K562 (cell line): ENCODE results near the gene NYNRIN. TPM values are rescaled to one million over a fixed set of nuclear protein-coding genes. Genes with fewer than 3 reads are reported as not detected.

Experiments used
- ATAC-seq: fragments of 200-7000 bp; cut with Tn5 transposase; 3 replicates; pipeline ENCODE4 v1.9.1; 2020; ENCODE audit warnings: moderate library complexity
- BruUV-seq: library from RNA; stranded (reverse); fragments of 400-500 nt; replicated peaks from 2 replicates; lab custom pipeline; 2021; lab: Mats Ljungman, UMichigan
- CTCF ChIA-PET: fragments of 300-600 bp; formaldehyde crosslinking; extraction: SDS; loops from one replicate; lab custom pipeline; 2021; ENCODE audit warnings: low intra/inter-chr PET ratio; lab: Yijun Ruan, JAX
- POLR2A ChIA-PET: fragments of 300-600, 350-650 bp; sonication (Branson Sonifier 250); formaldehyde crosslinking; extraction: SDS; loops from one replicate; lab custom pipeline; 2021; ENCODE audit warnings: antibody characterized with exemption, inconsistent platforms; lab: Yijun Ruan, JAX
- DNase-seq, 4 experiments: peaks; one replicate each; pipeline versions ENCODE4 v3.0.0 to v3.0.0-alpha.2; 2011 to 2018; ENCODE audit warnings: low spot score in 3 of 4, mixed read lengths in 3 of 4; ENCODE audit errors: extremely low read depth in 1 of 4
- FAIRE-seq: peaks from 2 replicates; lab custom pipeline; 2011; peaks lifted over from hg19 to GRCh38; lab: Jason Lieb, UNC
- H2AFZ ChIP-seq: 2 replicates; pipeline ENCODE4 v1.6.0; 2011; ENCODE audit warnings: low read depth, low read length, control low read depth, inconsistent platforms
- H3K27ac ChIP-seq: fragments of 200-600 bp; 3 replicates; pipeline ENCODE4 v1.8.0; 2011; ENCODE audit warnings: low read depth, mild to moderate bottlenecking, control low read depth, inconsistent platforms, low read length, moderate library complexity, mixed read lengths; ENCODE audit errors: extremely low read depth
- H3K27me3 ChIP-seq, 2 experiments: fragments of 300-600 bp in 1 of 2; 2 replicates in 1 of 2; 3 replicates in 1 of 2; pipeline versions ENCODE4 v1.6.0 to v1.8.0; 2011; ENCODE audit warnings: inconsistent platforms in 2 of 2, low read length in 2 of 2, mild to moderate bottlenecking in 1 of 2, mixed read lengths in 1 of 2, moderate library complexity in 1 of 2; ENCODE audit not compliant: control insufficient read depth in 2 of 2, insufficient read depth in 2 of 2
- H3K36me3 ChIP-seq: fragments of 300-600 bp; 3 replicates; pipeline ENCODE4 v1.8.0; 2011; ENCODE audit warnings: mild to moderate bottlenecking, low read length, inconsistent platforms; ENCODE audit not compliant: control insufficient read depth, insufficient read depth
- H3K4me1 ChIP-seq, 2 experiments: fragments of 200-600 bp in 1 of 2; replicated peaks in 1 of 2; 2 replicates in 1 of 2; 3 replicates in 1 of 2; pipeline versions ENCODE4 v1.5.1 to v1.8.0; 2011; ENCODE audit warnings: inconsistent platforms in 2 of 2, low read length in 2 of 2, mild to moderate bottlenecking in 1 of 2, mixed read lengths in 1 of 2, moderate library complexity in 1 of 2; ENCODE audit not compliant: control insufficient read depth in 2 of 2, insufficient read depth in 2 of 2
- H3K4me2 ChIP-seq: 2 replicates; pipeline ENCODE4 v1.6.1; 2011; ENCODE audit warnings: low read length, control low read depth, inconsistent platforms, mixed read lengths; ENCODE audit not compliant: insufficient read depth
- H3K4me3 ChIP-seq: fragments of 200-600 bp; sonication (generic), shearing (Covaris generic); 2 replicates; pipeline ENCODE4 v1.5.1; 2016; ENCODE audit warnings: control low read depth, inconsistent platforms
- H3K79me2 ChIP-seq: fragments of 200-600 bp; 3 replicates; pipeline ENCODE4 v1.8.0; 2011; ENCODE audit warnings: low read length, inconsistent platforms; ENCODE audit not compliant: control insufficient read depth, insufficient read depth
- H3K9ac ChIP-seq, 2 experiments: 2 replicates each; pipeline versions ENCODE4 v1.6.0 to v1.6.1; 2011; ENCODE audit warnings: low read depth in 2 of 2, low read length in 2 of 2, control low read depth in 1 of 2, inconsistent platforms in 1 of 2, mild to moderate bottlenecking in 1 of 2, mixed read lengths in 1 of 2; ENCODE audit not compliant: insufficient read depth in 1 of 2
- H3K9me1 ChIP-seq: one replicate; pipeline ENCODE4 v1.6.0; 2011; ENCODE audit warnings: inconsistent platforms, mild to moderate bottlenecking, low read length, moderate library complexity; ENCODE audit not compliant: control insufficient read depth, insufficient read depth
- H3K9me3 ChIP-seq: replicated peaks from 2 replicates; pipeline ENCODE4 v1.5.1; 2011; ENCODE audit warnings: low read depth, low read length, inconsistent platforms; ENCODE audit not compliant: control insufficient read depth, insufficient read depth
- H4K20me1 ChIP-seq: replicated peaks from 2 replicates; pipeline ENCODE4 v1.6.1; 2011; ENCODE audit warnings: low read length, inconsistent platforms, mixed read lengths; ENCODE audit not compliant: control insufficient read depth, insufficient read depth
- BRD9 ChIP-seq: fragments of 450-650 bp; IDR thresholded peaks from 2 replicates; pipeline ENCODE4 v1.6.1; 2018; ENCODE audit warnings: low read depth; ENCODE audit not compliant: partially characterized antibody
- CBFA2T2 ChIP-seq: fragments of 450-650 bp; conservative IDR thresholded peaks from 2 replicates; pipeline ENCODE4 v1.6.1; 2017; ENCODE audit warnings: mild to moderate bottlenecking
- DPF2 ChIP-seq: fragments of 450-650 bp; IDR thresholded peaks from 2 replicates; pipeline ENCODE4 v1.6.1; 2016
- HDAC2 ChIP-seq: fragments of 450-650 bp; IDR thresholded peaks from 2 replicates; pipeline ENCODE4 v1.6.1; 2016; ENCODE audit warnings: mild to moderate bottlenecking
- IRF2 ChIP-seq: sonication (generic); formaldehyde crosslinking; IDR thresholded peaks from 2 replicates; pipeline ENCODE4 v1.8.1; 2022; ENCODE audit warnings: mild to moderate bottlenecking, missing genetic modification reagents
- NFXL1 ChIP-seq: fragments of 450-650 bp; formaldehyde crosslinking; IDR thresholded peaks from 2 replicates; pipeline ENCODE4 v1.4.0; 2021; ENCODE audit warnings: mild to moderate bottlenecking
- SOX6 ChIP-seq: fragments of 450-650 bp; IDR thresholded peaks from 2 replicates; pipeline ENCODE4 v1.6.1; 2014; ENCODE audit warnings: mild to moderate bottlenecking
- ZNF449 ChIP-seq: fragments of 250-450 bp; sonication (Bioruptor Pico); IDR thresholded peaks from 2 replicates; pipeline ENCODE4 v1.8.0; 2022; ENCODE audit warnings: moderate library complexity, mild to moderate bottlenecking, inconsistent platforms
- WGBS: fragments of 100-300 bp; shearing (Covaris generic); methylation state at CpG from one replicate; pipeline ENCODE4 v1.1.6; 2016; ENCODE audit warnings: low coverage, mixed read lengths; ENCODE audit not compliant: insufficient coverage; ENCODE audit errors: missing lambda C conversion rate; 5-methylcytosine and 5-hydroxymethylcytosine counted together
- in situ Hi-C: fragments of 300-500 bp; cut with MboI; formaldehyde crosslinking; loops from 4 replicates; pipeline ENCODE4 v1.15.0; 2018; ENCODE audit warnings: inconsistent platforms, mixed read lengths
- intact Hi-C: fragments of 100-400 bp; cut with micrococcal nuclease; formaldehyde crosslinking; loops from 2 replicates; pipeline ENCODE4 v1.14.2; 2022
- polyA plus RNA-seq, 8 experiments: library from polyadenylated mRNA; depleted of rRNA in 4 of 8; stranded (reverse) in 5 of 8; unstranded in 3 of 8; fragments of >200 nt; fragmentation: Nextera tagmentation in 2 of 8; fragmentation: Illumina TruSeq in 1 of 8; extraction: Ambion mirVana in 2 of 8; extraction: Trizol in 1 of 8; gene quantifications; 2 replicates each; pipeline versions ENCODE4 v1.2.1 to v1.2.3, GENCODE V29; 2011 to 2014; ENCODE audit warnings: inconsistent platforms in 1 of 8, missing spikeins in 1 of 8
- total RNA-seq, 7 experiments: library from RNA; depleted of rRNA in 6 of 7; stranded (reverse); fragments of >200 nt in 6 of 7; fragmentation: Illumina TruSeq in 2 of 7; extraction: Trizol in 2 of 7; gene quantifications; 2 replicates each; pipeline versions ENCODE4 v1.2.1 to v1.2.3, GENCODE V29; 2011 to 2021; ENCODE audit warnings: low replicate concordance in 1 of 7

The NYNRIN gene
- total and polyA plus RNA-seq, 9 of the 15 experiments (the other 6 are each of a cell fraction or from before 2014, with no cell fraction given): 0.04 to 1.2 (median 0.28) TPM

- CTCF ChIA-PET: no interaction called here
- in situ Hi-C loops: no loop called here
- no peaks in the 10 kb centered on the region for H3K79me2 ChIP-seq
- no peak overlapping the region for H3K27ac ChIP-seq
- intact Hi-C loops: no loop called here
- TF ChIP-seq BRD9 (no peak), DPF2 (no peak), NFXL1 (CRISPR knock-in tag) (no peak), SOX6 (no peak), HDAC2 (no peak), ZNF449 (no peak), IRF2 (CRISPR knock-in tag) (no peak), CBFA2T2 (no peak)
- H3K4me2 ChIP-seq: no peak overlapping the region
- WGBS: 7% methylated on average over 2 of the region's 2 CpGs
- H2AFZ ChIP-seq: no peak overlapping the region
- H3K9me1 ChIP-seq: no peaks in the 10 kb centered on the region
- ATAC-seq: no peak
- no TSS peak for BruUV-seq
- H3K9me3 ChIP-seq: no peaks in the 10 kb centered on the region; the same call in 1 of the 2 replicates
- peaks cover 9 to 19% of the 10 kb centered on the region in 2 experiments; a peak in 4 of 5 replicates for H3K4me1 ChIP-seq
- H3K36me3 ChIP-seq: no peaks in the 10 kb centered on the region
- H4K20me1 ChIP-seq: no peaks in the 10 kb centered on the region
- no peaks in the 10 kb centered on the region for H3K27me3 ChIP-seq
- H3K9ac ChIP-seq: no peak overlapping the region
- no peak for DNase-seq
- POLR2A ChIA-PET: no interaction called here
- no peak for FAIRE-seq
- H3K4me3 ChIP-seq: no peak overlapping the region
These were observed 36.4 kb upstream of the NYNRIN start for GRCh38 chr14:24362241-24362960.
